ENCODE measurements around the gene PDK2. TPM values are rescaled to one million over a fixed set of nuclear protein-coding genes. Genes with fewer than 3 reads are reported as not detected.

PDK2 gene
- total and polyA plus RNA-seq, 2 of the 4 experiments (the other 2 are of a cell fraction), result 26.7 to 104 TPM

DNA sequence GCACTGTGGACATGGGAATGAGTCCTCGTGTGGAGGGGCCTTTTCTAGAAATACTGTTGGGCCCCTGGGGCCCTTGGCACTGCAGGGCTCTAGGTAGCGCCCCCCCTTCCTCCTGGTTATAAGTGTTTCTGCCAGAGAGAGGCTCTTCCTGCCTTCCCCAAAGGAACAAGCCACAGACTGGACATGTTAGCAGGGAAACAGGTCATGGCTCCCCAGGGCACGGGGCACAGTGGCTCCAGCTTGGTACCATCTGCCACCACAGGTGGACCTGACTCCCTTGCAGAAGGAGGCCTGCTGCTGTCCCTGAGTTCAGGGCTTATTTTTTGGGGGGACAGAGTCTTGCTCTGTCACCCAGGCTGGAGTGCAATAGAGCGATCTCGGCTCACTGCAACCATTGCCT, 8.8 kb downstream of the PDK2 start:
- Histone ChIP-seq H3K14ac (replicated peaks; ENCODE audit: low read depth, low read length) (no peak overlapping the region), H3K9me1 (ENCODE audit: insufficient read depth, low read length) (peaks cover 12% of the 10 kb centered on the region), H3K27ac (ENCODE audit: insufficient read depth, low read length) (no peak overlapping the region), H3K9me3 (ENCODE audit: control insufficient read depth, insufficient read depth, low read length) (no peaks in the 10 kb centered on the region), H3K27me3 (ENCODE audit: control insufficient read depth, insufficient read depth, low read length) (no peaks in the 10 kb centered on the region), H4K5ac (ENCODE audit: low read depth, low read length) (no peak overlapping the region), H3K23ac (ENCODE audit: low read depth, low read length) (no peak overlapping the region), H2AFZ (replicated peaks; ENCODE audit: low read length, poor library complexity) (no peak overlapping the region), H2AK5ac (ENCODE audit: low read depth, low read length) (no peak overlapping the region), H3K36me3 (ENCODE audit: control insufficient read depth, insufficient read depth, low read length) (peaks cover 21% of the 10 kb centered on the region; the same call in 1 of the 2 replicates), H3K4me1 (ENCODE audit: control insufficient read depth, insufficient read depth, low read length) (peaks cover 18% of the 10 kb centered on the region), H3K9ac (ENCODE audit: low read depth, low read length) (no peak overlapping the region), H2BK20ac (ENCODE audit: low read depth, low read length) (no peak overlapping the region), H3K4ac (ENCODE audit: low read depth, low read length) (no peak overlapping the region), H3K4me3 (ENCODE audit: insufficient read depth, low read depth, low read length) (no peak overlapping the region), H3K4me2 (ENCODE audit: low read depth, low read length) (no peak overlapping the region), H2BK120ac (ENCODE audit: low read depth, low read length) (no peak overlapping the region), H3K79me1 (ENCODE audit: low read depth in 1 of 2, low read length in 2 of 2) (peaks cover 0 to 5% of the 10 kb centered on the region in 2 experiments; a peak in 1 of 4 replicates), H3K56ac (ENCODE audit: extremely low read depth, insufficient read depth, low read length) (no peak overlapping the region), H2AK9ac (replicated peaks; ENCODE audit: low read depth, low read length, poor library complexity) (no peak overlapping the region), H3K18ac (ENCODE audit: low read depth, low read length) (no peak overlapping the region), H4K91ac (ENCODE audit: insufficient read depth, low read depth, low read length) (no peak overlapping the region), H4K20me1 (ENCODE audit: insufficient read depth, low read length) (peaks cover 7% of the 10 kb centered on the region), H2BK5ac (ENCODE audit: low read depth, low read length, poor library complexity, severe bottlenecking) (no peak overlapping the region), H4K8ac (ENCODE audit: low read depth in 2 of 2, low read length in 2 of 2) (no peak overlapping the region), H2BK15ac (ENCODE audit: low read depth, low read length) (no peak overlapping the region)
- 50% methylated on average over 2 of the region's 5 CpGs; no CpG with 5 or more reads in 1 of the 2 experiments for WGBS, 2 experiments (ENCODE audit: extremely low coverage in 2 of 2, insufficient read length in 1 of 2)
- DNase-seq (no peak), ATAC-seq (ENCODE audit: low read depth) (no peak)
- TF ChIP-seq MAZ (IDR thresholded peaks at IDR 0.05; ENCODE audit: borderline replicate concordance, low read depth, low read length), result no peak
- no peak for TF ChIP-seq POLR2A (IDR thresholded peaks at IDR 0.05; ENCODE audit: low read depth, low read length)
- TF ChIP-seq CEBPB (IDR thresholded peaks at IDR 0.05; ENCODE audit: low read depth, low read length), result no peak
- no peak for TF ChIP-seq NFE2L2 (IDR thresholded peaks at IDR 0.05; ENCODE audit: low read depth, low read length)
- no peak for TF ChIP-seq RCOR1 (IDR thresholded peaks at IDR 0.05; ENCODE audit: insufficient replicate concordance, low read length)
- no peak for TF ChIP-seq BHLHE40 (IDR thresholded peaks at IDR 0.05; ENCODE audit: low read depth, low read length)
- no peak for TF ChIP-seq RFX5 (IDR thresholded peaks at IDR 0.05; ENCODE audit: low read depth, low read length)
- no peak for TF ChIP-seq CHD1 (IDR thresholded peaks at IDR 0.05; ENCODE audit: low read depth, low read length)
- TF ChIP-seq, protein P1, sequence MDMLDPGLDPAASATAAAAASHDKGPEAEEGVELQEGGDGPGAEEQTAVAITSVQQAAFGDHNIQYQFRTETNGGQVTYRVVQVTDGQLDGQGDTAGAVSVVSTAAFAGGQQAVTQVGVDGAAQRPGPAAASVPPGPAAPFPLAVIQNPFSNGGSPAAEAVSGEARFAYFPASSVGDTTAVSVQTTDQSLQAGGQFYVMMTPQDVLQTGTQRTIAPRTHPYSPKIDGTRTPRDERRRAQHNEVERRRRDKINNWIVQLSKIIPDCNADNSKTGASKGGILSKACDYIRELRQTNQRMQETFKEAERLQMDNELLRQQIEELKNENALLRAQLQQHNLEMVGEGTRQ (IDR thresholded peaks at IDR 0.05; ENCODE audit: low read depth, low read length), result no peak
- no peak for TF ChIP-seq FOS (IDR thresholded peaks at IDR 0.05; ENCODE audit: low read depth, low read length)
- TF ChIP-seq, protein P2, sequence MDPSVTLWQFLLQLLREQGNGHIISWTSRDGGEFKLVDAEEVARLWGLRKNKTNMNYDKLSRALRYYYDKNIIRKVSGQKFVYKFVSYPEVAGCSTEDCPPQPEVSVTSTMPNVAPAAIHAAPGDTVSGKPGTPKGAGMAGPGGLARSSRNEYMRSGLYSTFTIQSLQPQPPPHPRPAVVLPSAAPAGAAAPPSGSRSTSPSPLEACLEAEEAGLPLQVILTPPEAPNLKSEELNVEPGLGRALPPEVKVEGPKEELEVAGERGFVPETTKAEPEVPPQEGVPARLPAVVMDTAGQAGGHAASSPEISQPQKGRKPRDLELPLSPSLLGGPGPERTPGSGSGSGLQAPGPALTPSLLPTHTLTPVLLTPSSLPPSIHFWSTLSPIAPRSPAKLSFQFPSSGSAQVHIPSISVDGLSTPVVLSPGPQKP (IDR thresholded peaks at IDR 0.05; ENCODE audit: borderline replicate concordance, low read depth, low read length), result no peak
- TF ChIP-seq, protein P3, sequence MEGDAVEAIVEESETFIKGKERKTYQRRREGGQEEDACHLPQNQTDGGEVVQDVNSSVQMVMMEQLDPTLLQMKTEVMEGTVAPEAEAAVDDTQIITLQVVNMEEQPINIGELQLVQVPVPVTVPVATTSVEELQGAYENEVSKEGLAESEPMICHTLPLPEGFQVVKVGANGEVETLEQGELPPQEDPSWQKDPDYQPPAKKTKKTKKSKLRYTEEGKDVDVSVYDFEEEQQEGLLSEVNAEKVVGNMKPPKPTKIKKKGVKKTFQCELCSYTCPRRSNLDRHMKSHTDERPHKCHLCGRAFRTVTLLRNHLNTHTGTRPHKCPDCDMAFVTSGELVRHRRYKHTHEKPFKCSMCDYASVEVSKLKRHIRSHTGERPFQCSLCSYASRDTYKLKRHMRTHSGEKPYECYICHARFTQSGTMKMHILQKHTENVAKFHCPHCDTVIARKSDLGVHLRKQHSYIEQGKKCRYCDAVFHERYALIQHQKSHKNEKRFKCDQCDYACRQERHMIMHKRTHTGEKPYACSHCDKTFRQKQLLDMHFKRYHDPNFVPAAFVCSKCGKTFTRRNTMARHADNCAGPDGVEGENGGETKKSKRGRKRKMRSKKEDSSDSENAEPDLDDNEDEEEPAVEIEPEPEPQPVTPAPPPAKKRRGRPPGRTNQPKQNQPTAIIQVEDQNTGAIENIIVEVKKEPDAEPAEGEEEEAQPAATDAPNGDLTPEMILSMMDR (conservative IDR thresholded peaks at IDR 0.05; ENCODE audit: low read depth, low read length), result no peak
- no peak for TF ChIP-seq SMC3 (IDR thresholded peaks at IDR 0.05; ENCODE audit: low read depth, low read length)
- no peak for TF ChIP-seq MAFK (IDR thresholded peaks at IDR 0.05; ENCODE audit: low read depth, low read length)
- no peak for TF ChIP-seq RAD21 (IDR thresholded peaks at IDR 0.05; ENCODE audit: low read length)
- no TSS peak for BruUV-seq (replicated peaks)
- ChIA-PET POLR2A (ENCODE audit: unreplicated experiment) (no interaction called here), CTCF (no interaction called here)
- in situ Hi-C loops (cut with MboI; ENCODE audit: low sequenced_read_pairs) (no loop called here), dilution Hi-C loops (cut with HindIII; ENCODE audit: low sequenced_read_pairs, unreplicated experiment) (no loop called here), intact Hi-C loops (cut with micrococcal nuclease) (no loop called here)
